ENCODE measurements around the gene APOA4.
"Not testable (repeated sequence)": the region's sequence is repeated elsewhere in the genome, so short reads cannot be mapped to it uniquely, and the experiment has no call there.

The APOA4 gene

DNA sequence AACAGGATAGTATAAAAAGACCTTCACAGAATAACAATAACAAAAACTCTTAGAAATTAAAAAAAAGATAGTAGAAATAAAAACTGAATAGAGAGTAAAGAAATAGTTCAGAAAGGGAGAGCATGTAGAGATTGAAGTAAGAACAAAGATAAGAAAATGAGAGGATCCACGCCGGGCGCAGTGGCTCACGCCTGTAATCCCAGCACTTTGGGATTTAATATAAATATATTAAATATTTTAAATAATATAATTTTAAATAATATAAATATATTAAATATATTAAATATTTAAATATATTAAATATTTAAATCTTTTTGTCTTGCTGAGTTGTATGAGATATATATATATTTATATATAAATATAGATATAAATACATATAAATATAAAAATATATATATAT, 11.0 kb downstream of the APOA4 start:
- no peak overlapping the region for H3K4me3 ChIP-seq (ENCODE audit: low read depth, low read length)
- no peak for TF ChIP-seq CTCF (IDR thresholded peaks at IDR 0.05; ENCODE audit: low read depth, low read length)

GRCh38 chr11:116811194-116811593, 11.9 kb downstream of the APOA4 start:
- TF ChIP-seq CTCF (IDR thresholded peaks at IDR 0.05; ENCODE audit: low read depth, low read length) = no peak
- H3K4me3 ChIP-seq (ENCODE audit: low read depth, low read length) = no peak overlapping the region

DNA sequence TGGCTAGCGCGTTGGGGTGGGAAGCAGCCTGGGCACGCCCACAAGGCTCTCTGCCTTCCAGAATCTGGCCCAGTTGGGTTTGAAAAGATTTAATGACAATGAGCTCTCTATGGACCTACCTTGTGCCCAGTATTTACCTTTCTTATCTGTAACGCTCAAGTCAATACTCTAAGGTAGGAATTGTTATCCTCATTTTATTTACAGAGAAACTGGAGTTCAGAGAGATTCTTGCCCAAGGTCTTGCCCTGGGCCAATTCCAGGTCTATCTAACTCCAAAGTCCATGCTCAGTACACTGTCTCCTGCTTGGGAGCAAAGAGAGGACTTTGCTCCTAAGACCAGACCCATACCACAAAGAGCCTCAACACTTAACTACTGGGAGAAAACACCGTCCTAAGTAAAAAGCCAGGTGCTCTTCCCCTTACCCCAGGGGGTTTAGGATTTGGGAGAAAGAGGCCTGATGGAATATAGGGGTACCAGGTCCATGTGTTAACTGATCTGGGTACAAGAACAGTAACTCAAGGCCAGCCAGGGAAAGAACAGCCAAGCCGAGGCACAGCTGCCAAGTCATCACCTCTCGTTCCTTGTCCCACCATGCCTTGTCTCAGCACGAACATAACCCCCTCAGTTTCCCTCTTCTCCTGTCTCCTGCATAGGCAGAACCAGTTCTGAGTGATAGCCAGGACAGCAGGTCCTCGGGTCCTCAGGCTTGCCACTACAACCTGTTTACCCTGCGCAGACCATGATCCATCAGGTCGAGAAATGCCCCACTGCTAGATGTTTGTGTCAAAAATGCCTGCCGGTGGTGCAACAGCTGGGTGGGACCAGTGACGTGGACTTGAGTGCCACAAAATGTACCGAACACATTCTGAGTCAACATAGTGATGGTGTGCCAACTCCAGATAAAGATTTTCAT, 14.6 kb downstream of the APOA4 start:
- no peak for TF ChIP-seq CTCF (IDR thresholded peaks at IDR 0.05; ENCODE audit: low read depth, low read length)
- H3K4me3 ChIP-seq (ENCODE audit: low read depth, low read length) = no peak overlapping the region

- H3K4me3 ChIP-seq (ENCODE audit: low read depth, low read length) = no peak overlapping the region
- no peak for TF ChIP-seq CTCF (IDR thresholded peaks at IDR 0.05; ENCODE audit: low read depth, low read length)
Measured at GRCh38 chr11:116807601-116808261, 15.4 kb downstream of the APOA4 start.

GRCh38 chr11:116804001-116804400, 19.1 kb downstream of the APOA4 start:
- no peak for TF ChIP-seq CTCF (IDR thresholded peaks at IDR 0.05; ENCODE audit: low read depth, low read length)
- no peak overlapping the region for H3K4me3 ChIP-seq (ENCODE audit: low read depth, low read length)

DNA sequence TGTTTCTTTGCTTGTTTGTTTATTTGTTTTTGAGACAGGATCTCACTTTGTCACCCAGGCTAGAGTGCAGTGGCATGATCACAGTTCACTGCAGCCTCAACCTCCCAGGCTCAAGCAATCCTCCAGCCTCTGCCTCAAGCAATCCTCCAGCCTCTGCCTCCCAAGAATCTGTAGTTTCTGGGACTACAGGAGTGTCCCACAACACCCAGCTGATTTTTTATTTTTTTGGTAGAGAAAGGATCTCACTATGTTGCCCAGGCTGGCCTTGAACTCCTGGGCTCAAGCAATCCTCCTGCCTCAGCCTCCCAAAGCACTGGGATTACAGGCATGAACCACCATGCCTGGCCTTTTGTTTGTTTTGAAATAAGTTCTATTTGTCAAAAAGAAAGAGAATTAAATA, 21.4 kb downstream of the APOA4 start:
- not testable (repeated sequence) for H3K4me3 ChIP-seq (ENCODE audit: low read depth, low read length)

DNA sequence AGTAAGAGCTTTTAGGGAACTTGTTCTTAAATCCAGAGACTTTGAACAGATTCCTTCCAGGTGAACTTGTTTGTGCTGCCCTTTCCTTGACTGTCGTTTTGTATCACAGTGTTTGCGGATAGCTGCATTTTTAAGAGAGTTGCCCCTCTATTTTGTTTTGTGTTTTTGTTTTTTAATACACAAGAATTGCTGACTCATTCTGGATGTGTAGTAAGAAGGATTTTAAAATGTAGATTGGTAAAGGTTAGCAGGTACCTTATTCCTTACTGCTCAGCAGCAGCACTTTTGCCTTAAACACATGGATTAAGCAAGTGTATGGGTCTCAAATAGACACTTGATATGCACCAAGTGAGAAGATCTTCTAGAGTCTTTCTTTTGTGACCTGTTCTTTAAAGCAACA, 22.5 kb downstream of the APOA4 start:
- no peak overlapping the region for H3K4me3 ChIP-seq (ENCODE audit: low read depth, low read length)
- TF ChIP-seq CTCF (IDR thresholded peaks at IDR 0.05; ENCODE audit: low read depth, low read length) = no peak
